DOHH2 (cell line): ENCODE measurements around the gene ERBB2.

Experiments
- CTCF ChIP-seq: fragments of 200-600 bp; sonication (generic); IDR thresholded peaks from one replicate; pipeline ENCODE4 v1.5.1; 2014; ENCODE audit warnings: antibody characterized with exemption, mild to moderate bottlenecking, low read depth, low read length; ENCODE audit not compliant: poor library complexity, severe bottlenecking
- EZH2phosphoT487 ChIP-seq: fragments of 200-600 bp; sonication (generic); IDR thresholded peaks from 2 replicates; pipeline ENCODE4 v1.6.1; 2017; ENCODE audit warnings: borderline replicate concordance, mild to moderate bottlenecking, antibody characterized with exemption, low read length, moderate library complexity, mixed read lengths

- TF ChIP-seq CTCF (no peak), EZH2phosphoT487 (no peak)
Measured at GRCh38 chr17:39745335-39746144, 45.7 kb downstream of the ERBB2 start.
